Measurements from ENCODE around the gene ZBTB44. TPM values are rescaled to one million over a fixed set of nuclear protein-coding genes. Genes with fewer than 3 reads are reported as not detected.

ZBTB44 gene, protein sequence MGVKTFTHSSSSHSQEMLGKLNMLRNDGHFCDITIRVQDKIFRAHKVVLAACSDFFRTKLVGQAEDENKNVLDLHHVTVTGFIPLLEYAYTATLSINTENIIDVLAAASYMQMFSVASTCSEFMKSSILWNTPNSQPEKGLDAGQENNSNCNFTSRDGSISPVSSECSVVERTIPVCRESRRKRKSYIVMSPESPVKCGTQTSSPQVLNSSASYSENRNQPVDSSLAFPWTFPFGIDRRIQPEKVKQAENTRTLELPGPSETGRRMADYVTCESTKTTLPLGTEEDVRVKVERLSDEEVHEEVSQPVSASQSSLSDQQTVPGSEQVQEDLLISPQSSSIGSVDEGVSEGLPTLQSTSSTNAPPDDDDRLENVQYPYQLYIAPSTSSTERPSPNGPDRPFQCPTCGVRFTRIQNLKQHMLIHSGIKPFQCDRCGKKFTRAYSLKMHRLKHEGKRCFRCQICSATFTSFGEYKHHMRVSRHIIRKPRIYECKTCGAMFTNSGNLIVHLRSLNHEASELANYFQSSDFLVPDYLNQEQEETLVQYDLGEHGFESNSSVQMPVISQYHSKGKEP
- 10 to 100 TPM; 31.9 to 56.3 (median 40.3) TPM for total RNA-seq
- polyA plus RNA-seq: 10 to 100 TPM in 1 of 2 donors, 1 to 10 TPM in 1; 9.7 to 17.7 TPM
- long read RNA-seq, donor 1, full-length matches to known transcripts: 2 of 15 reads
- long read RNA-seq, donor 1, partial matches to known transcripts: 1 of 15 reads
- long read RNA-seq, donor 1, other reads (novel, unspliced or antisense): 12 of 15 reads
- long read RNA-seq, donor 2, partial matches to known transcripts: 1 of 16 reads
- long read RNA-seq, donor 2, other reads (novel, unspliced or antisense): 15 of 16 reads
- long read RNA-seq, donor 3, full-length matches to known transcripts: 1 of 8 reads
- long read RNA-seq, donor 3, partial matches to known transcripts: 1 of 8 reads
- long read RNA-seq, donor 3, other reads (novel, unspliced or antisense): 6 of 8 reads

DNA sequence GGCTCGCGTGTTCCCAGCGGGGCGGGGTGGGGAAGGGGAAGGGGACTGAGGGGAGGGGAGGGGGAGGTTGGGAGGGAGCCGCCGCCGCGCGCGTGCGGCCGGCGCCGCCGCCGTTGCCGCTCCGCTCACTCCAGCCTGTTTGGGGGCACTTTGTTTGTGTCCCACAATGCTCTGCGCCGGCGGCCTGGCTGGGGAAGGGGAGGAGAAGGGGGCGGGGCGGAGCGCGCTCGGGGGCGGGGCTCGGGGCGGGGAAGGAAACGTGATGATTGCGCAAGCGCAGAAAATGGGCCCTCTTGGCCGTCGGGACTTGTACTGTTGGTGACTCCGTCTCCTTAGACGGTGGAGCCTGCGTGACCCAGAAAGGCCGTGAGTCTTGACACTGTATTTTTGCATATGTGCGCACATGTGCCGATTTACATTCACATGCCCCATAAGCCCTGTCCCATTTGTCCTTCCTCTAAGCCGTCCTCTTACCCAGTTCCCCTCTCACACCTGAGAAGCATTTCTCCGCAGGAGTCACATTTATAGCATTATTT, at the start of gene ZBTB44:
ZBTB44 (minus strand) TSS at position 168 of the 536 bp plus-strand sequence. CDS start 53,044 bp downstream, outside the sequence.
- Histone ChIP-seq H3K27me3 (no peaks in the 10 kb centered on the region), H3K27ac (peak within 1 kb of the TSS; percentile 66 to 96 (median 92)), H3K36me3 (no peaks in the 10 kb centered on the region), H3K9me3 (peaks cover 0 to 3% (median 0%) of the 10 kb centered on the region in 12 donors), H3K4me3 (peak within 1 kb of the TSS; percentile 64 to 99 (median 94)), H3K4me1 (peaks cover 0 to 42% (median 23%) of the 10 kb centered on the region in 12 donors)
- DNase-seq: peak; percentile 94 to 97 (median 95)
- no peak for TF ChIP-seq POLR2A (IDR thresholded peaks at IDR 0.05)
- TF ChIP-seq, protein P1, sequence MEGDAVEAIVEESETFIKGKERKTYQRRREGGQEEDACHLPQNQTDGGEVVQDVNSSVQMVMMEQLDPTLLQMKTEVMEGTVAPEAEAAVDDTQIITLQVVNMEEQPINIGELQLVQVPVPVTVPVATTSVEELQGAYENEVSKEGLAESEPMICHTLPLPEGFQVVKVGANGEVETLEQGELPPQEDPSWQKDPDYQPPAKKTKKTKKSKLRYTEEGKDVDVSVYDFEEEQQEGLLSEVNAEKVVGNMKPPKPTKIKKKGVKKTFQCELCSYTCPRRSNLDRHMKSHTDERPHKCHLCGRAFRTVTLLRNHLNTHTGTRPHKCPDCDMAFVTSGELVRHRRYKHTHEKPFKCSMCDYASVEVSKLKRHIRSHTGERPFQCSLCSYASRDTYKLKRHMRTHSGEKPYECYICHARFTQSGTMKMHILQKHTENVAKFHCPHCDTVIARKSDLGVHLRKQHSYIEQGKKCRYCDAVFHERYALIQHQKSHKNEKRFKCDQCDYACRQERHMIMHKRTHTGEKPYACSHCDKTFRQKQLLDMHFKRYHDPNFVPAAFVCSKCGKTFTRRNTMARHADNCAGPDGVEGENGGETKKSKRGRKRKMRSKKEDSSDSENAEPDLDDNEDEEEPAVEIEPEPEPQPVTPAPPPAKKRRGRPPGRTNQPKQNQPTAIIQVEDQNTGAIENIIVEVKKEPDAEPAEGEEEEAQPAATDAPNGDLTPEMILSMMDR (IDR thresholded peaks at IDR 0.05): no peak
- 2 to 5% (median 2%) methylated on average over 16 to 42 of the region's 42 CpGs for WGBS, 4 donors
- peak; percentile 97 to 98 (median 97) for ATAC-seq
- intact Hi-C loops (cut with DNase I): loop anchor here in 1 of 10 donors (5.0 kb wide), 2 partner anchors 87 to 547 kb away; no protein-coding TSS in a partner anchor

DNA sequence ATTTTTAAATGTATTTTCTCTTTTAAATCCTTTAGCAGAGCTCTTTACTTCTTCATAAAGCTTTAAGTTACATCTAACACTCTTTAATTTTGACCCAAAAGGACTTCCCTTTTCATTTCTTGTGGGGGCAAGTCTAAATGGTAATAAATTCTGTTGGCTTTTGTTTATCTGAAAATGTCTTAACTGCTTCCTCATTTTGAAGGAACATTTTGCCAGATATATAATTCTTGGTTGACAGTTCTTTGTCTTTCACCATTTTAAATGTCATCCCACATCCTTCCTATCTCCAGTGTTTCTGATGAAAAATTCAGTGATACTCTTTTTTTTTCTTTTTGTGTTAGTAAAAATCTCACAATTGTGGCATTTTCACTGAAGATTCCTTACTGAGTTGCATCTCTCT, 44.7 kb upstream of the ZBTB44 start:
- DNase-seq (no peak), ATAC-seq (no peak)
- Histone ChIP-seq H3K4me3 (no peak overlapping the region), H3K36me3 (no peaks in the 10 kb centered on the region), H3K4me1 (no peaks in the 10 kb centered on the region), H3K27ac (no peak overlapping the region), H3K9me3 (peaks cover 0 to 41% (median 16%) of the 10 kb centered on the region in 12 donors), H3K27me3 (no peaks in the 10 kb centered on the region)
- intact Hi-C loops (cut with DNase I): no loop called here
- no peak for TF ChIP-seq POLR2A (IDR thresholded peaks at IDR 0.05)
- TF ChIP-seq, protein P1 (IDR thresholded peaks at IDR 0.05): no peak

DNA sequence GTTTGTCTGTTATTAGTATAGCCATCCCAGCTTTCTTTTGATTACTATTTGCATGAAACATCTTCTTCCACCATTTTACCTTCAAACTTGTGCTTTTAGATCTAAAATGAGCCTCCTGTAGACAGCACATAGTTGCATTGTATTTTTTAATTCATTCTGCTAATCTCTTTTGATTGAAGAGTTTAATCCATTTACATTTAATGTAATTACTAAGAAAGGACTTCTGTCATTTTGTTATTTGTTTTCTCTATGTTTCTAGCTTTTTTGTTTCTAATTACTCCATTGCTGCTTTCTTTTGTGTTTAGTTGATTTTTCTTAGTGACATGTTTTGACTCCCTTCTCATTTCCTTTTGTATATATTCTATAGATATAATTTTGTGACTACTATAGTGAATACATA, 43.7 kb upstream of the ZBTB44 start:
- Histone ChIP-seq H3K4me3 (no peak overlapping the region), H3K36me3 (no peaks in the 10 kb centered on the region), H3K4me1 (no peaks in the 10 kb centered on the region), H3K27me3 (no peaks in the 10 kb centered on the region), H3K9me3 (peaks cover 0 to 51% (median 16%) of the 10 kb centered on the region in 12 donors), H3K27ac (no peak overlapping the region)
- no peak for DNase-seq
- intact Hi-C loops (cut with DNase I): no loop called here
- TF ChIP-seq POLR2A (IDR thresholded peaks at IDR 0.05): no peak
- TF ChIP-seq, protein P1 (IDR thresholded peaks at IDR 0.05): no peak
- no peak for ATAC-seq
